GM21723 (cell line): Measurements from ENCODE around the gene SLC15A5.

Source experiments
- ATAC-seq: cut with Tn5 transposase; IDR thresholded peaks from one replicate; pipeline ENCODE4 v1.9.1; 2021; ENCODE audit warnings: mild to moderate bottlenecking, moderate library complexity; ENCODE audit not compliant: unreplicated experiment

The SLC15A5 gene

DNA sequence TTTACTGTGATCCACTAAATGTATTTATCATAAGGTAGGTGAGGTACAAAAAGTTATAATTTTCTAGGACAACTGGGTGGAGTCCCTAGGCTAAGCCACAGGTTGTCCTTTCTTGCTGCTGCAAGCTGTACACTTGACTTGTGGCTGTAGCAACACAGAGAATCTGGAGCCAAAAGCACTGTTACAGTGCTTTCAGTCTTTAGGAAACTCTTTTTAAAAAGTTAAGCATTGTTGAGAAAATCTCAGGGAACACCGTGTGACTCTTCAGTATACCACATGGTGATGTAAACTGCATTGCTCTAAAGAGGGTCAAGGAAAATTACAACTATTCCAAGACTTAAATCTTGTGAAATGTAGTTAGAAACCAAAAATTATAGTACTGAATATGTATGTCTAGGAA lies 11.4 kb downstream of the SLC15A5 start:
- no peak for ATAC-seq

DNA sequence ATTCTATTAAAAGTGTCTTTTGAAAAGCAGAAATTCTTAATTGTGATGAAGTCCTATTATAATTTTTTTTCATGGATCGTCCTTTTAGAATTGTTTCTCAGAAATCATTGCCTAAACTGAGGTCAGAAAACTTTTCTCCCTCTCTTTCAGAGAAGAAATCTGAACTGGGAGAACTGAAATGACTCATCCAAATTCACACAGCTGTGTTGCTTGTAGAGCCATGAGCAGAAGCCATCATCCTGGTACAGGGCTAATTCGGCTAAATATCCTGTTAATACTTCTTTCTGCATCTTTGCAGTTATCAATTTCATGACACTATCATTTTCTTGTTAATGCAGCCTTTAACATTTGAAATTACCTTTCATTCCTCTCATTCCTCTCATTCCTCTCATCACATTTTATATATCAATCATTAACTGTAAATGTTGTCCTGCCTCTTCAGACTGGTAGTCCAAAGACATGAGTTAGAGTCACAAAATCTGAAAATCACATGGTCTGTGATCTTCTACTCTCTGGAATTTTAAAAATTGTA lies 15.5 kb downstream of the SLC15A5 start:
- ATAC-seq: no peak

- no peak for ATAC-seq
These were observed 17.3 kb downstream of the SLC15A5 start for GRCh38 chr12:16260206-16260605.

GRCh38 chr12:16258963-16259362 lies 18.5 kb downstream of the SLC15A5 start:
- ATAC-seq: no peak

GRCh38 chr12:16246264-16246663 lies 31.2 kb downstream of the SLC15A5 start:
- no peak for ATAC-seq

DNA sequence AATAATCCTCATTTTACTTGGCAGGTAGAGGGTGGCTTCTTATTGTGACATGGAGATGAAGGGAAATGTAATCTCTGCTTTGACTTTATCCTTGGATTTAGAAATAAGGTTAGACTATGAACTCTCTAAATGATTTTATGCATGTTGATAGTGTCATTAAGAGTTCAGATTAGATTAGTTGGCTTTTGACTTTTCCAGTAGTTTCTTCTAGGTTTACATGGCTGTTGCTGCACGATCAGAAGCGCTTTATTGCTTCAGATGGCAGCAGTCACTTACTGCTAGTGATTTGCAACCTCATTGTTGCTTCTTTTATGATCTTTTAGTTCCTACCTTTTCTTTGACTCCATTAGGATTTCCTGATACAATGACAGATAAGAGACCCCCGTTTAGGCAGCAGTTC lies 32.3 kb downstream of the SLC15A5 start:
- no peak for ATAC-seq

DNA sequence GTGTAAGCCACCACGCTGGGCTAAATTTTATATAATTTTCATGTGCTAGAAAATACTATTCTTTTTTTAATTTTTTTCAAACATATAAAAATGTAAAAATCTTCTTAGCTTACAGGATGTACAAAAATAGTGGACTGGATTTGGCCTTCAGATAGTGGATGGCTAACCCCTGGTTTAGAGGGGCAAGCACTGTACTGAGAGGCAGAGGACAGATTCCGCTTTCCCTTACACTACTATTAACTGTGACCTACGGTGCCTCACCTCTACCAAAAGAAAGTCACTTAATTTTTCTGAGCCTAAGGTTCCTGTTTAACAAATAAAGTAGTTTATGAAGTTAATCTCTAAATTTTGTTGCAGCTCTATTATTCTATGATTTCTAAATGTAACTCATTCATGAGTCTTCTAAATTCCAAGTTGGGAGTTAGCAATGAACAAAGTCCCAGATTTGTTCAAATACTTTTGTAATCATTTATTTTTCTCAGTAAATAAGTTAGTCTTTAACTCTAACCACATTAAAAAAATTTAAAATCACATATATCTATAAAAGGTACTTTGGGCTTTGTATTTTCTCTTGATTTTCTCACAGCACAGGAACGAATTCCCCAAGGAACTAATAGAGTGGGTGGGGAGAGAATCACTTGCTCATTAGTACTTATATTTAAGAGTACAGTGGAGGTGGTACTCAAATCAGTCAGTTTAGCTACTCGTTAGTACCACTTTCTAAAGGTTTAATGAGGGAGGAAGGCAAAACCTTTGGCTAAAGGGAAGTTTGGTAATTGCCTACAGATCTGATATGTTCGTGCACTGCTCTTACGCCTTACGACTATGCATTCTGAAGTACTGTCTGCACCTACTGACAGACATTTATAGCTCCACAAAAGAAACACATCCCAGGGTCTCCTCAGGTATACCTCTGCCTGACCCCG lies 33.7 kb downstream of the SLC15A5 start:
- ATAC-seq: no peak

DNA sequence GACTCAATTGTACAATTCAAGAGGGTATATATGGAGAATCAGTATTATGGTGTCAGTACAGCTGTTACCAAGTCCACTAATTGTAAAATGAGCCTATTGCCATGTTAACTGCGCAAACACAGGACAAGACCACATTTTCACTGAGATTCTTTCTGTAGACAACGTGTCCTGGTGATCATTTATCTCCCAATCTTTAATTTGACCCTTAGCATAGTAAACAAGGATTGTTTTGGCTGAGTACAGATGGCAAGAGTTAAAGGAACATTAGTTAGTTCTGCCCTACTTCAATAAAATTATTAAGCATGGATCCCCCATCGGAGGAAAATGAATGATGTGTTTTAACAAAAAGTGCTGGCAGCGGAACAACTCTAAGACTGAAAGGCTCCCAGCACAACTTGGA lies 36.1 kb downstream of the SLC15A5 start:
- ATAC-seq: no peak

GRCh38 chr12:16238661-16239060 lies 38.8 kb downstream of the SLC15A5 start:
- no peak for ATAC-seq

GRCh38 chr12:16229676-16230075 lies 47.8 kb downstream of the SLC15A5 start:
- no peak for ATAC-seq

GRCh38 chr12:16228067-16228466 lies 49.4 kb downstream of the SLC15A5 start:
- ATAC-seq: no peak

DNA sequence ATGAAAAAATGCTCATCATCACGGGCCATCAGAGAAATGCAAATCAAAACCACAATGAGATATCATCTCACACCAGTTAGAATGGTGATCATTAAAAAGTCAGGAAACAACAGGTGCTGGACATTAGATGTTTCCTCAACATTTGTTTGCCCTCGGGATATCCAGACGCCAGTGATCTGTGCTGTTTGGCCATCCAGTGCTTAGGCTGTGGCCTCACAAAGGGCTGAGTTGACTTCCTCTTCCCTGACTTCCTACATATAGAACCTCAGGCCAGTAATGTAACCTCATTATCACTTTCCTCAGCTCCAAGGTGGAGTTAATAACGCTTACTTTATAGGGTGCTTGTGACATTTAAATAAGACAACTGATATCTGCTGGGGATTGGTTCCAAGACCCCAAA lies 51.8 kb downstream of the SLC15A5 start:
- no peak for ATAC-seq

DNA sequence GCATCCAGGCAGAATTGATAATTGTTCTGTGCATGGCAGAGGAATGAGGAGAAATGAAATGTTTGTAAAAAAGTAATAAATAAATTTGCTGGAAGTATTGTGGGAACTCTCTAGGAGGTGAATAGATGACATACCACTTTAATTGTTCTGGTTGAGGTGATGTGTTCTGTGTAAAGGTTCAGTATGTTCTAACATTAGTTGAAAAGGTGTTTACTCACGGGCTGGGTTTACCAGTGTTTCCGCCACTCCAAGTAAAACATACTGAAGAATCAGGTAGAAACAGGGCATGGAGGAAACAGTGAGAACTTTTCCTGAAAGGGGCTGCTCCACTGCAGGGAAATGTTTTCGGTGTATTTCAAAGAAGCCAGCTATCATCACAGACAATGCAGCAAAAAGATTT lies 53.3 kb downstream of the SLC15A5 start:
- ATAC-seq: no peak

GRCh38 chr12:16221776-16222175 lies 55.7 kb downstream of the SLC15A5 start:
- no peak for ATAC-seq

DNA sequence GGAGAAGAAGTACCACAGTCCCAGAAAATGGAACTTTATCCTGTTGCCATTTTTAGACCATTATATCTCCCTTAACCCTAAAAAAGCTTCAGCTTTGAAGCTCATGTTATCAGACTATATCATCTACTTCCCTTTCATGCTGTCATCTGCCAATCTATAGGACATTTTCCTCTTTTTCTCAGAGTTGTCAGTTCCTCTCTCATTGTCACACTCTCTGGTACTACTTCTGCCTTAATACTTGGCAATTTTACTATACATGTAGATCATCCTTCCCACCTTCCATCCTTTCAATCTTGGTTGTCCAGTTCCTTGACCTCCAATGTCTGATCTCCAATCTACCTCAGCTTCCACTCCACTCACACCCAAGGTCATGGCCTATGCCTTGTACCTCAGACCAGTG lies 57.4 kb downstream of the SLC15A5 start:
- no peak for ATAC-seq

DNA sequence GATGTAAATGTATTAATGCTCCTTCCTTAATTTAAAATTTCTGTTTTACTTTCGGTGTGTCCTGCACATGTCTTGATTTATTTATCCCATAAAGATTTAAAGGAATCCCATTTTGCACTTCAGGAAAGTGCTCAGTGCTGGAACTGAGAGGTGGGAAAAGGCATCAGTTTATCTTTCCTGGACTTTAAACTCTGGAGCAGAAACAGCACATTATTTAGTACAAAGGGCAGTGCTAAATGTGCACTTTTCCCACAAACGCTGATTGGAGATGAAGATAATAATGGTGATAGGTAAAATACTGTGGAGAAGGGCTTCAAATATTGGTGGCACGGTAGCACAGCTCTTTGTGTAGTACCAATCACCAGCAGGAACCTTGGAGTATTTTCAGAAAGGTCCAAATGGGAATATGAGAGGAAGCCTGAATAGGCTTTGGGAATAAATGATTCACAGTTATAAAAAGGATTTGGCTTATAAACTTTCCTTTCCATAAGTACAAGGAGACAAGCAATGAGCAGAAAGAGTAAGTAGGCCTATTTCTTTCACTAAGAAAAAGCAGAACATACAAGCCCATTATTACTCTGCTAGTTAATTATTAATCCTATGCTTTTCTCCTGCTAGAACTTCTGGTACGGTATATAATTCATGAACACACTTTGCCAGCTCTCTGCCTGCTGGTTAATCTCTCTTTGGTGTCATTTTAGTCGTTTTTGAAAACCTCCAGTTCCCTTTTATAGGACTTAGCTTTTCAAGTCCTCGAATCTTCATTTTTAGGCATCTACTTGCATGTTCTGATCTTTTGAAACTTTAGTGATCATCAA lies 58.3 kb downstream of the SLC15A5 start:
- ATAC-seq: no peak

- no peak for ATAC-seq
These were observed 59.3 kb downstream of the SLC15A5 start for GRCh38 chr12:16218234-16218633.

DNA sequence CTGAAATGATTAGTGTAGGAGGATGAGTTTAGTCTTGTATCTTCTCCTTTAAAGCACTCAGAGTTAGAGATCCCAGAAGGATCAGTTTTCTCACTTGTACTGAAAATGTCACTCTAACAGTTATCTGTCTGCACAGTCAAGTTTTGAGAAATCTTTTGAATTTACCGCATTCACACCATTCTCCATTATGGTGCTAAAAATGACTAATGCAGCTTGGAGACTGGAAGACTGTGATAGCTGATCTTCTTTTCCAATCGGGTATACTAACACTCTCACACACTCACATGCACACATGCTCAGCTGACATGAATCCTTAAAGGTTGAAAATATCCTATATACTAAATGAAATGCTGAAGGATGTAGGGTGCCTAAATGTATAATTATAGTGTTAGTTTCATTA lies 65.8 kb downstream of the SLC15A5 start:
- no peak for ATAC-seq

DNA sequence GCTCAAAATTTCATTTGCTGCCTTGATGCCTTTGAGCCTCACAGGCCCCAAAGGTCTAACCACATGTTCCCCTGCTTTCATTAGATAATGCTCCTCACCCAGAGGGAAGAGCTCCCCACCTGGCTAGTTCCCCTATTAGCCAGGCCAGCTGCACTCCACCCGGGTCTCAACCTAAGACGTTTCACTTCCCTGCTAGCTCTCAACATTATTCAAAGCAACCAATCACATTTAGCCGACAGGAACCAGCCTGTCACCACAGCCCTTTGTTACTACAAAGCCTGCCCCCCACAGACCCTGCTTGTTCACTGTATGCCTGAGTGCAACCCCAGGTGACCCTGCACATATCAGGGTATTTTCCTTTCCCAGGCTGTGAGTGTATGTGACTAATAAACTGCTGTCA lies 78.6 kb downstream of the SLC15A5 start:
- peak; percentile 90 for ATAC-seq

GRCh38 chr12:16197600-16197999 lies 79.9 kb downstream of the SLC15A5 start:
- ATAC-seq: no peak

GRCh38 chr12:16189849-16190248 lies 87.6 kb downstream of the SLC15A5 start:
- ATAC-seq: no peak

DNA sequence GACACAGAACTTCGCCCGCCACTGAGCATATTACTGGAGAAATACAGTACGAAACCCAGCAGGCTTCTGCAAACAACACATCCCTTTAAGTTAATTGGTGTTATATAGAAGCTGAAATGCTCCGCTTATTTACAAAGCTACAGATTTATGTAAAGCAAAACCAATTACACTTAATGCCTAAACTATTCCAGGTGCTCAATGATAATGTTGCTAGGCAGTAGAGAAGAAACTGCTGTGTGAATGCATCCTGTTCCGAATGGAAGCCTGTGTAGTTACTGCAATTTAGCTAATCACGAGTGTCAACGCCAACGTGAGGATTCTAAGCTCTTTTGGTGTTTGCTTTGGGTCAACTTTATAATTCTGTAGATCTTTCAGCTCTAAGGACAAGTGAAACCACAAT lies 89.8 kb downstream of the SLC15A5 start:
- no peak for ATAC-seq
